ENCODE data around the gene NKX1-2.
"Not testable (repeated sequence)": the region's sequence is repeated elsewhere in the genome, so short reads cannot be mapped to it uniquely, and the experiment has no call there.

NKX1-2 gene

GRCh38 chr10:124449170-124450011, 444 bp downstream of the NKX1-2 start:
- no peak for DNase-seq

- no peak for DNase-seq
Observed at GRCh38 chr10:124448696-124449169, 1.1 kb downstream of the NKX1-2 start.

GRCh38 chr10:124447751-124448466, 1.9 kb downstream of the NKX1-2 start:
- DNase-seq: no peak

DNA sequence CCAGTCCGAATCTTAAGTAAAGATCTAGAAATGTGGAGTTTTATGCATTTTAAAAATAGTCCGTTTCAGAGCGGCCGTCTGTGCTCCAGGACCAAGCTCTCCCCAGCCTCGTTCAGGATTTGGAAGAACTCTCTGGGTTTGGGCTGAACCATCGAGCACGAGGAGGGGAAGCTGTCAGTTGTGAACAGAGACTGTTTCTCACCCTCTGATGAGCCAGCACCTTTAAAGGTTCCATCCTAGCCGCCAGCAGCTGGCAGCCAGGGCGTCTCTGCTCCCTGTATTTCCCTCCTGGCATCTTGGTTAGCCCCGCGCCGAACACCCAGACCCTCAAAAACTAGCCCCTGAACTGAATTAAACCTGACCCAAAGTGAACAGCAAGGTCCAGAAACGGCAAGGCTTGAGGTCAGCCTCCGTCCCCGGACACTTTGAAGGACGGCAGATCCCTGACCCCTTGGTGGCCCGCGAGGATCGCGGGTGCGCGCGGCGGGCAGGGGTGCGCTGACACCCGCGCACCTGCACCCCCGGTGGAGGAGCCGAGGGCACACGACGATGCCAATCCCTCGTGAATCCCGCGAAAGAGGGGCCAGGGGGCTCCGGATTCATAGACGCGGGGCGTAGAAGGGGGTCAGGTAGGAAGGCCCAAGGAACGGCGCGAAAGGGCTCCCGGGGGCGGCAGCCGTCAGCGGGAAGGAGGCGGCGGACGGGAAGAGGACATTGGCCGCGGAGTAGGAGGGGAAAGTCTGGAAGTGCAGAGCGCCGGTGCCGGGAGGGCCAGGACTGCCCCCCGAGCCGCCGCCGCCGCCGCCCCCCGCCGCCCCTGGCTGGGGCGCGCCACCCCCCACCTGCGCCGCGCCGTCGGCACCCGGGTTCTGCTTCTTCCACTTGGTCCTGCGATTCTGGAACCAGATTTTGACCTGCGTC, 2.7 kb downstream of the NKX1-2 start:
- no peak for DNase-seq

DNA sequence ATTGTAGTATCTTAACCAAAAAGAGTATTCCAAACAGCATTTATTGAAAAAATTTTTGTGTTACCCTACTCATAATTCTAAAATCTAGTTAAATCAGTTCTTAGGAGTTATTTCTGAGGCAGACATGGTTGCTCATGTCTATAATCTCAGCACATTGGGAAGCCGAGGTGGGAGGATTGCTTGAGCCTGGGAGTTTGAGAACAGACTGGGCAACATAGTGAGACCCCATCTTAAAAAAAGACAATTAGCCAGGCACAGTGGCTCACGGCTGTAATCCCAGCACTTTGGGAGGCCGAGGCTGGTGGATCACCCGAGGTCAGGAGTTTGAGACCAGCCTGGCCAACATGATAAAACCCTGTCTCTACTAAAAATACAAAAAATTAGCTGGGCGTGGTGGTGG, 8.1 kb downstream of the NKX1-2 start:
- DNase-seq: not testable (repeated sequence)

GRCh38 chr10:124436191-124436638, 13.6 kb downstream of the NKX1-2 start:
- DNase-seq: no peak

GRCh38 chr10:124435683-124436082, 14.2 kb downstream of the NKX1-2 start:
- not testable (repeated sequence) for DNase-seq

- DNase-seq: no peak
Observed at GRCh38 chr10:124433461-124433860, 16.4 kb downstream of the NKX1-2 start.

- no peak for DNase-seq
Observed at GRCh38 chr10:124430077-124430476, 19.8 kb downstream of the NKX1-2 start.

- no peak for DNase-seq
Observed at GRCh38 chr10:124429576-124429975, 20.3 kb downstream of the NKX1-2 start.

DNA sequence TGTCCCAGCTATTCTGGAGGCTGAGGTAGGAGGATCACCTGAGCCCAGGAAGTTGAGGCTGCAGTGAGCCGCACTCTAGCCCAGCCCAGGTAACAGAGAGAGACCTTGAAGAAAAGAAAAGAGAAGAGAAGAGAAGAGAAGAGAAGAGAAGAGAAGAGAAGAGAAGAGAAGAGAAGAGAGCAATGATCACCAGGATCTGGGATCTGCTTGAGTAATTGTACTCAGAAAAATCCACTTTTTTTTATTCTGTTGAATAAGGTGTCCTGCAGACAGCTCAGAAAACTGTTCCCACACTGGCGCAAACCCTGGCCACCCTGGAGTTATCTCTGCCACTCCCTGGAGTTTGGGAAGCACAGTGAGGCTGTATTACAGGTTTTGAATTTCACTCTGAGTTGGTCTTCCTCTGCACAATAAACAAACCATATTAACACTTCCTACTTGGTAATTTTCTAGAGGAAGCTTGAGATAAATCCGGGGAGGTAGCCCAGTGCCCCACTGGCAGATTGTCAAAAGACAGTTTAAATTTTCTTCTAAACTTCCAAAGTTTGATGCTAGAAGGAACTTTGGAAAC, 21.5 kb downstream of the NKX1-2 start:
- DNase-seq: no peak

DNA sequence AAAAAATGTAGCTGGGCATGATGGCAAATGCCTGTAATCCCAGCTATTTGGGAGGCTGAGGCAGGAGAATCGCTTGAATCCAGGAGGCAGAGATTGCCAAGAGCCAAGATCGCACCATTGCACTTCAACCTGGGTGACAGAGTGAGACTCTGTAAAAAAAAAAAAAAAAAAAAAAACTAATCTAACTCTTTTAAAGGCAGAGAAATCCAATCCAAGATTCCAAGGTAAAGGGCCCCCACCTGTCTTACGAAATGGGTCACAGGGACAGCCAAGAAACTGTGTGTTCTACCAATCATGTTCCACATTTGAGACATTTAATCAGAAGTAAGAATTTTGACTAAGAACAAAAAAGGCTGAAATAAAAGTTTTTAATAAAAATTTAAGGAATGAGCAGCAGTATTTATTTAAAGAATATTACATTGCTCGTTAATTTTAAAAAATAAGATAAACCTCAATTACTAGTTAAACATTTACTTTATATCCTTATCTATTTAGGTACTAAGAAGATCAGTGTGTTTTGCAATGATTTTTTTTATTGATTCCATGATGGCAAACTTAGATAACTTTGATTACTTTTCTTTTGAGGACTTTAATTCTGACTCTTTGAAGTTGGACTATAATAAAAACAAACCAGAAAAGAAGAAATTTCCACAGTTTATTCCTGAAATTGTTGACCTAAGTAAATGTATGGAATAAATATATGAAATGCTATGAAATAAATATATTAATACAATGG, 24.4 kb downstream of the NKX1-2 start:
- no peak for DNase-seq

GRCh38 chr10:124423813-124424212, 26.0 kb downstream of the NKX1-2 start:
- no peak for DNase-seq

- DNase-seq: no peak
Observed at GRCh38 chr10:124422742-124423141, 27.1 kb downstream of the NKX1-2 start.

DNA sequence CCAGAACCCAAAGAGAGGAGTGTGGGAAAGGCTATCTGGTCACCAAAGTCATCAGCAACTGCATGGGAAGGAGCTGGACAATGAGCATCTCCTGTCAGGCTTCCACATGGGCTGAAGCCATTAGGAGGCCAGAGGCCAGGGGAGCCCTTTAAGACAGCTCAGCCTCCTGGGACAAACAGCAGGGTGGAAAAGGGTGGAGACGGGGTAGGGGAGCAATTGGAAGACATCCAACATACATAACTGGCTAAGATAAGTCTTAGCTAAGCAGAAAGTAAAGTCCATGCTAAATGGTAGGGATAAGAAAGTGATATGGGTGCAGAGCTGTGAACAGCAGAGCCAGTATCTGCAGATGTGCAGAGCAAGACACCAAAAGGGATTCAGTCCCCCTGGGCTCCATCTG, 29.6 kb downstream of the NKX1-2 start:
- no peak for DNase-seq

- DNase-seq: no peak
Observed at GRCh38 chr10:124419635-124420034, 30.2 kb downstream of the NKX1-2 start.

- DNase-seq: peak; percentile 91
Observed at GRCh38 chr10:124418726-124419501, 30.9 kb downstream of the NKX1-2 start, which contains the start of gene OAT. Gene OAT, minus strand, starts transcription at chr10:124418923. Its CDS starts 6,752 bp downstream, at chr10:124412171.

- DNase-seq: peak; percentile 2
Observed at GRCh38 chr10:124417895-124418725, 31.7 kb downstream of the NKX1-2 start.

GRCh38 chr10:124416733-124417132, 33.1 kb downstream of the NKX1-2 start:
- no peak for DNase-seq

DNA sequence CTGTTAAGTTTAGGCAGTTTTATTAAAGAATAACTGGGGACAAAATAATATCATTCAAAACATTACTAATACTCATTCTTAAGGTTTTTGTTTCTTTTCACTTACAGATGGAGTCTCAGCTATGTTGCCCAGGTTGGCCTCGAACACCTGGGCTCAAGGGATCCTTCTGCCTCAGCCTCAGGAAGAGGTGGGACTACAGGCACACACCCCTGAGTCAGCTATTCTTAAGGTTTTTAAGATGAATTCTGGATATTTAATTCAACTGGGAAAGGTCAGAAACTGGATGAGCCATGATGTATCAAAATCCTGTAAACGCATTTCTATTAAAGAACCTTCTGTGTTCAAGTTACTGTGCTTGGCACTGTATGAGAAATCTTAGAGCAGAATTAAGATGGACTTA, 34.6 kb downstream of the NKX1-2 start:
- no peak for DNase-seq
